GM21576 (cell line): ENCODE results near the gene MED25.
A peak's percentile ranks its signal among the peaks of the same experiment; 100 is the strongest.
"Not testable (repeated sequence)": the region's sequence is repeated elsewhere in the genome, so short reads cannot be mapped to it uniquely, and the experiment has no call there.

Experiments used
- ATAC-seq: cut with Tn5 transposase; IDR thresholded peaks from one replicate; pipeline ENCODE4 v1.9.1; 2021; ENCODE audit warnings: mild to moderate bottlenecking, moderate library complexity; ENCODE audit not compliant: unreplicated experiment

MED25 gene

GRCh38 chr19:49812997-49813861 lies 4.9 kb upstream of the MED25 start, which contains the start of gene FUZ:
Gene FUZ, minus strand, starts transcription at chr19:49813292. Its CDS starts 186 bp downstream, at chr19:49813106.
- peak; percentile 31 for ATAC-seq

- no peak for ATAC-seq
Observed at GRCh38 chr19:49814010-49814409, 4.1 kb upstream of the MED25 start.

GRCh38 chr19:49816590-49816989 lies 1.5 kb upstream of the MED25 start:
- ATAC-seq: no peak

GRCh38 chr19:49818649-49819370 lies 721 bp downstream of the MED25 start:
- no peak for ATAC-seq

- not testable (repeated sequence) for ATAC-seq
Observed at GRCh38 chr19:49819452-49820115, 1.5 kb downstream of the MED25 start.

- no peak for ATAC-seq
Observed at GRCh38 chr19:49820125-49820524, 2.0 kb downstream of the MED25 start.

GRCh38 chr19:49823472-49823871 lies 5.4 kb downstream of the MED25 start:
- ATAC-seq: no peak

GRCh38 chr19:49824662-49825061 lies 6.6 kb downstream of the MED25 start:
- no peak for ATAC-seq

- no peak for ATAC-seq
Observed at GRCh38 chr19:49827034-49827433, 8.9 kb downstream of the MED25 start.

- no peak for ATAC-seq
Observed at GRCh38 chr19:49829200-49829599, 11.1 kb downstream of the MED25 start.

- ATAC-seq: no peak
Observed at GRCh38 chr19:49829721-49830120, 11.6 kb downstream of the MED25 start.

GRCh38 chr19:49830766-49831165 lies 12.7 kb downstream of the MED25 start:
- no peak for ATAC-seq

GRCh38 chr19:49831592-49831991 lies 13.5 kb downstream of the MED25 start:
- no peak for ATAC-seq

- no peak for ATAC-seq
Observed at GRCh38 chr19:49832556-49832955, 14.5 kb downstream of the MED25 start.

GRCh38 chr19:49833599-49833998 lies 15.5 kb downstream of the MED25 start:
- no peak for ATAC-seq

- ATAC-seq: no peak
Observed at GRCh38 chr19:49835562-49835961, 17.5 kb downstream of the MED25 start.

- no peak for ATAC-seq
Observed at GRCh38 chr19:49836176-49837008, 18.3 kb downstream of the MED25 start.

- ATAC-seq: no peak
Observed at GRCh38 chr19:49837009-49837310, 18.9 kb downstream of the MED25 start.

GRCh38 chr19:49837425-49837824 lies 19.3 kb downstream of the MED25 start:
- ATAC-seq: no peak

GRCh38 chr19:49838885-49839588 lies 20.9 kb downstream of the MED25 start:
- ATAC-seq: no peak
